ENCODE measurements around the gene ADGRE3. TPM values are rescaled to one million over a fixed set of nuclear protein-coding genes. Genes with fewer than 3 reads are reported as not detected.
"Not testable (repeated sequence)": the region's sequence is repeated elsewhere in the genome, so short reads cannot be mapped to it uniquely, and the experiment has no call there.

ADGRE3 gene
- total RNA-seq, 1 experiment from 2014 or later, result not detected

DNA sequence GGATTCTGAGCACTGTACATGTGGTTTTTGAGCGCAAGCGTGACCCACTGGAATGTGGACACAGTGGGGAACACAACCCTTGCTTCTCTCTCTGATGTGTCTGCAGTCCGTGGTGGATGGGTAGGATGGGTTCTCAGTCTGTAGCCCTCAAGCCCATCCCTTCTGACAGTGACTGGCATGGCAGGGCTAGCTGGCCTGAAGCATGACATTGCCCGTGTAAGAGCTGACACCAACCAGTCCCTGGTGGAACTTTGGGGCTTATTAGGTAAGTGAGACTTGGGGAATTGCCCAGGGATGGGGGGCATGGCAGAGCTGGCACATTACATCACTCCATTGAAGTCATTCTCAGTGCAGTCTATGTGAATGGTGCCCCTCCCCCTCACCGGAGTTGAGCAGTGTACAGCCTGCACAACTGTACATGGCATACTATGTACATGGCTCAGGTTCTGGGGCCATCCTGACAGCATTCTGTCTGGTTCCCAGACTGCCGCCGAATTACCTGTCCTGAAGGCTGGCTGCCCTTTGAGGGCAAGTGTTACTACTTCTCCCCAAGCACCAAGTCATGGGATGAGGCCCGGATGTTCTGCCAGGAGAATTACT lies 75.0 kb downstream of the ADGRE3 start:
- Histone ChIP-seq H4K20me1 (ENCODE audit: low read length) (no peaks in the 10 kb centered on the region), H3K4me2 (ENCODE audit: low read length) (no peak overlapping the region), H3K9me2 (replicated peaks; ENCODE audit: low read length) (no peaks in the 10 kb centered on the region), H3K9ac (ENCODE audit: low read length) (no peak overlapping the region), H3K27me3 (ENCODE audit: low read length) (no peaks in the 10 kb centered on the region), H2AFZ (ENCODE audit: low read length) (no peak overlapping the region), H3K9me3 (ENCODE audit: low read length) (no peaks in the 10 kb centered on the region), H3K79me2 (ENCODE audit: low read length) (no peaks in the 10 kb centered on the region), H3K4me1 (ENCODE audit: insufficient read depth, low read length) (no peaks in the 10 kb centered on the region), H3F3A (ENCODE audit: low read length, unreplicated experiment) (no peaks in the 10 kb centered on the region), H3K27ac (ENCODE audit: low read length) (no peak overlapping the region), H3K36me3 (ENCODE audit: low read depth, low read length) (no peaks in the 10 kb centered on the region), H3K4me3 (ENCODE audit: low read length) (no peak overlapping the region)
- ChIA-PET POLR2A (ENCODE audit: unreplicated experiment) (no interaction called here), CTCF (no interaction called here)
- intact Hi-C loops (cut with micrococcal nuclease), result no loop called here
- DNase-seq (no peak), ATAC-seq (no peak)
- BruUV-seq (replicated peaks), result no TSS peak
- TF ChIP-seq, protein P1, sequence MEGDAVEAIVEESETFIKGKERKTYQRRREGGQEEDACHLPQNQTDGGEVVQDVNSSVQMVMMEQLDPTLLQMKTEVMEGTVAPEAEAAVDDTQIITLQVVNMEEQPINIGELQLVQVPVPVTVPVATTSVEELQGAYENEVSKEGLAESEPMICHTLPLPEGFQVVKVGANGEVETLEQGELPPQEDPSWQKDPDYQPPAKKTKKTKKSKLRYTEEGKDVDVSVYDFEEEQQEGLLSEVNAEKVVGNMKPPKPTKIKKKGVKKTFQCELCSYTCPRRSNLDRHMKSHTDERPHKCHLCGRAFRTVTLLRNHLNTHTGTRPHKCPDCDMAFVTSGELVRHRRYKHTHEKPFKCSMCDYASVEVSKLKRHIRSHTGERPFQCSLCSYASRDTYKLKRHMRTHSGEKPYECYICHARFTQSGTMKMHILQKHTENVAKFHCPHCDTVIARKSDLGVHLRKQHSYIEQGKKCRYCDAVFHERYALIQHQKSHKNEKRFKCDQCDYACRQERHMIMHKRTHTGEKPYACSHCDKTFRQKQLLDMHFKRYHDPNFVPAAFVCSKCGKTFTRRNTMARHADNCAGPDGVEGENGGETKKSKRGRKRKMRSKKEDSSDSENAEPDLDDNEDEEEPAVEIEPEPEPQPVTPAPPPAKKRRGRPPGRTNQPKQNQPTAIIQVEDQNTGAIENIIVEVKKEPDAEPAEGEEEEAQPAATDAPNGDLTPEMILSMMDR (conservative IDR thresholded peaks at IDR 0.05; ENCODE audit: low read depth, low read length), result no peak
- TF ChIP-seq EZH2phosphoT487 (IDR thresholded peaks at IDR 0.05; ENCODE audit: borderline replicate concordance, low read length), result no peak
- TF ChIP-seq EZH2 (IDR thresholded peaks at IDR 0.05; ENCODE audit: low read length, unreplicated experiment), result no peak

DNA sequence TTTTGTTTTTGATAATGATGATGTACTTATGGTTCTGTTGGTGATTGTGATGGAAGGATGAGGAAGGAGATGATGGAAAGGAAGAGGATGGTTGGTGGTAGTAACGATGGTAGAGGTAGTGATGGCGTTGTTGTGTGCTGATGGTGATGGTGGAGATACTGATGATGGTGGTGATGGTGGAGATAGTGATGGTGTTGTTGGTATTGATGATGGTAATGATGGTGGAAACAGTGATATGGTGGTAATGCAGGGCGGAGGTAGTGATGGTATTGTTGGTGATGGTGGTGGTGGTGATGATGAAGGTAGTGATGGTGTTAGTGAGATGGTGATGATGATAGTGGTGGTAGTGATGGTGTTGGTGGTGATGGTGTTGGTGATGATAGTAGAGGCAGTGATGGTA lies 79.1 kb downstream of the ADGRE3 start:
- Histone ChIP-seq H3K4me3 (ENCODE audit: low read length) (no peak overlapping the region), H3K27ac (ENCODE audit: low read length) (no peak overlapping the region), H3K27me3 (ENCODE audit: low read length) (no peaks in the 10 kb centered on the region), H3K9ac (ENCODE audit: low read length) (no peak overlapping the region), H3K9me3 (ENCODE audit: low read length) (no peaks in the 10 kb centered on the region), H3F3A (ENCODE audit: low read length, unreplicated experiment) (no peaks in the 10 kb centered on the region), H3K79me2 (ENCODE audit: low read length) (no peaks in the 10 kb centered on the region), H2AFZ (ENCODE audit: low read length) (no peak overlapping the region), H4K20me1 (ENCODE audit: low read length) (no peaks in the 10 kb centered on the region), H3K4me2 (ENCODE audit: low read length) (no peak overlapping the region), H3K9me2 (replicated peaks; ENCODE audit: low read length) (no peaks in the 10 kb centered on the region), H3K36me3 (ENCODE audit: low read depth, low read length) (no peaks in the 10 kb centered on the region), H3K4me1 (ENCODE audit: insufficient read depth, low read length) (no peaks in the 10 kb centered on the region)
- TF ChIP-seq EZH2phosphoT487 (IDR thresholded peaks at IDR 0.05; ENCODE audit: borderline replicate concordance, low read length) (no peak), EZH2 (IDR thresholded peaks at IDR 0.05; ENCODE audit: low read length, unreplicated experiment) (no peak)
- TF ChIP-seq, protein P1 (conservative IDR thresholded peaks at IDR 0.05; ENCODE audit: low read depth, low read length), result no peak
- POLR2A ChIA-PET (ENCODE audit: unreplicated experiment), result no interaction called here
- CTCF ChIA-PET, result no interaction called here
- intact Hi-C loops (cut with micrococcal nuclease), result no loop called here
- ATAC-seq (no peak), DNase-seq (no peak)
- BruUV-seq (replicated peaks), result no TSS peak

DNA sequence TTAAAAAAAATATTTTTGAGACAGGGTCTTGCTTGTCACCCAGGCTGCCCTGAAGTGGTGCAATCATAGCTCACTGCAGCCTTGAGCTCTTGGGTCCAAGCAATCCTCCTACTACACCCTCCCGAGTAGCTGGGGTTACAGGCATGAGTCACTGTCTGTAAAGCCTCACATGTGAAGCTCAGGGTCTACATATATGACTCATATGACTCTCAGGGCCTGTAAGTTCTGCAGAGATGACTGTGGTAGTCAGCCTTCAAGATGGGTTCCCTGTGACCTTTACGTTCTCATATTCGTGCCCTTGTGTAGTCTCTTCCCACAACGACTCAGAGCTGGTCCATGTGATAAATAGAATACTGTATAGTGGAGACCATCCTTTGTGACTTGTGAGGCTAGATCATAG lies 85.2 kb downstream of the ADGRE3 start:
- H3K9ac ChIP-seq (ENCODE audit: low read length); DNase-seq; ATAC-seq; H3K27me3 ChIP-seq (ENCODE audit: low read length); H3K4me3 ChIP-seq (ENCODE audit: low read length); H3F3A ChIP-seq (ENCODE audit: low read length, unreplicated experiment); BruUV-seq (replicated peaks); POLR2A ChIA-PET (ENCODE audit: unreplicated experiment); H3K9me3 ChIP-seq (ENCODE audit: low read length); intact Hi-C loops (cut with micrococcal nuclease); H4K20me1 ChIP-seq (ENCODE audit: low read length); CTCF ChIA-PET; H3K36me3 ChIP-seq (ENCODE audit: low read depth, low read length); H3K79me2 ChIP-seq (ENCODE audit: low read length); H3K4me1 ChIP-seq (ENCODE audit: insufficient read depth, low read length); H2AFZ ChIP-seq (ENCODE audit: low read length); H3K27ac ChIP-seq (ENCODE audit: low read length); H3K4me2 ChIP-seq (ENCODE audit: low read length); H3K9me2 ChIP-seq (replicated peaks; ENCODE audit: low read length): not testable (repeated sequence)

DNA sequence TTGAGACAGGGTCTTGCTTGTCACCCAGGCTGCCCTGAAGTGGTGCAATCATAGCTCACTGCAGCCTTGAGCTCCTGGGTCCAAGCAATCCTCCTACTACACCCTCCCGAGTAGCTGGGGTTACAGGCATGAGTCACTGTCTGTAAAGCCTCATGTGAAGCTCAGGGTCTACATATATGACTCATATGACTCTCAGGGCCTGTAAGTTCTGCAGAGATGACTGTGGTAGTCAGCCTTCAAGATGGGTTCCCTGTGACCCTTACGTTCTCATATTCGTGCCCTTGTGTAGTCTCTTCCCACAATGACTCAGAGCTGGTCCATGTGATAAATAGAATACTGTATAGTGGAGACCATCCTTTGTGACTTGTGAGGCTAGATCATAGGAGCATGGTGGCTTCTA lies 89.5 kb downstream of the ADGRE3 start:
- H3K79me2 ChIP-seq (ENCODE audit: low read length); H3K27ac ChIP-seq (ENCODE audit: low read length); H3K9me3 ChIP-seq (ENCODE audit: low read length); H3K36me3 ChIP-seq (ENCODE audit: low read depth, low read length); H3K27me3 ChIP-seq (ENCODE audit: low read length); H3K4me1 ChIP-seq (ENCODE audit: insufficient read depth, low read length); intact Hi-C loops (cut with micrococcal nuclease); H4K20me1 ChIP-seq (ENCODE audit: low read length); H3K4me3 ChIP-seq (ENCODE audit: low read length); POLR2A ChIA-PET (ENCODE audit: unreplicated experiment); H2AFZ ChIP-seq (ENCODE audit: low read length); H3F3A ChIP-seq (ENCODE audit: low read length, unreplicated experiment); H3K4me2 ChIP-seq (ENCODE audit: low read length); BruUV-seq (replicated peaks); CTCF ChIA-PET; H3K9me2 ChIP-seq (replicated peaks; ENCODE audit: low read length); H3K9ac ChIP-seq (ENCODE audit: low read length): not testable (repeated sequence)
- DNase-seq, result peak; percentile 37
- ATAC-seq, result peak; percentile 74

DNA sequence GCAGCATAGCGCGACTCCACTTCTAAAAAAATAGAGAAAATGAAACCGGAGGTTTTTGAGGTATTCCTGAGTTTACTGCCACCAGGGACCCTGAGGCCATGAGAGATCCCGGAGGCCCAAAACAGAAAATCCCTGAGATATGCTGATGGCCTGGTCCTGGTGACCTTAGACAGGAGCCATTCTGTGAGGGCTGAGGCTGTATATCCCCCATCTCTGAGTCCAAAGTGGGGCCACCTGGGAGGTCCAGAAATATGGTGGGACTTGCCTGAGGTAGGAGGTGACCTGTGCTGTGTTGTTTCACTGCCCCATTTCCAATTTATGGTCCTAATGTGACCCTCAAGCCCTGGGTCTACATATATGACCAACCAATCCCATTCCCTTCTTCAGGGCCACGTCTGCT lies 90.3 kb downstream of the ADGRE3 start:
- H4K20me1 ChIP-seq (ENCODE audit: low read length); H3K4me3 ChIP-seq (ENCODE audit: low read length); DNase-seq; H3F3A ChIP-seq (ENCODE audit: low read length, unreplicated experiment); H3K36me3 ChIP-seq (ENCODE audit: low read depth, low read length); BruUV-seq (replicated peaks); H3K9me2 ChIP-seq (replicated peaks; ENCODE audit: low read length); H3K9ac ChIP-seq (ENCODE audit: low read length); H3K79me2 ChIP-seq (ENCODE audit: low read length); intact Hi-C loops (cut with micrococcal nuclease); H3K27me3 ChIP-seq (ENCODE audit: low read length); H3K4me1 ChIP-seq (ENCODE audit: insufficient read depth, low read length); H3K4me2 ChIP-seq (ENCODE audit: low read length); POLR2A ChIA-PET (ENCODE audit: unreplicated experiment); ATAC-seq; CTCF ChIA-PET; H3K27ac ChIP-seq (ENCODE audit: low read length); H3K9me3 ChIP-seq (ENCODE audit: low read length); H2AFZ ChIP-seq (ENCODE audit: low read length): not testable (repeated sequence)
